Measurements from ENCODE around the gene POU6F2. TPM values are rescaled to one million over a fixed set of nuclear protein-coding genes. Genes with fewer than 3 reads are reported as not detected.
"Not testable (repeated sequence)": the region's sequence is repeated elsewhere in the genome, so short reads cannot be mapped to it uniquely, and the experiment has no call there.

POU6F2 gene
- total RNA-seq, 1 donor from 2014 or later: 0.04 TPM

DNA sequence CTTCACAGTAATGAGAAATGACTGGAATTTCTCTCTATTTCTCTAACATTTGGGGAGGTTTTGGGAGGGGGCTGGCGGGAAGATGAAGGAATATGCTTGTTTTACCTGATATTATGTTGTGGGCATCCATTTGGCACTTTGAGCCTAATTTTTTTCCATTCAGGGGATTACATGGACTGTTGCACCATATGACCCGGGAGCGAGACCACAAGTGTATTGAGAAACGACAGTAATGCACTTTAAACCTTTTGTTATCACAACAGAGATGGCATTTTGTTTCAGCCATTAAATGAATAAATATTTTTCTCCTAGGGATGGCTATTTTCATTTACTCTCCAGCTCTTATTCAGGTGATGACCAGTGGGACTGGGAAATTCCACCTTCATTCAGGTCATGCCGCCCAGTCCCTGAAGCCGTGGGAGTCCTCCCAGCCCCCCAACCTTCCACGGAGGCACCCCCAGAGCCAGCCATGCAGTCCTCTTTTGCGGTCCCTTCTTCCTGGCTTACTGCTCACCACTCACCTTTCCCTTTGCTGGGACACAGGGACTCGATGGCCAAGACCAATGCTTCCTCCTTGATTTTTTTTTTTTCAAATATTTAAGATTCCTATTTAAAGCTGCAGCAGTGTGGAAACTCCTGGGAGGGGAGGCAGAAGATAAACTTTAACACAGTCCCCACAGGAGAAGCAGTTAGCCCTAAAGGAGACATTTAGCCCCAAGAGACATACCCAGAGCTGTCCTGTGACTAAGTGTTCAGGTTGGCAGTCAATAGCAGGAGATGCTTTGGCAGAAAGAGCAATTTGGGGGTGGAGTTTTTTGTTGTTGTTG is 397.6 kb downstream of the POU6F2 start:
- TF ChIP-seq, protein P1, sequence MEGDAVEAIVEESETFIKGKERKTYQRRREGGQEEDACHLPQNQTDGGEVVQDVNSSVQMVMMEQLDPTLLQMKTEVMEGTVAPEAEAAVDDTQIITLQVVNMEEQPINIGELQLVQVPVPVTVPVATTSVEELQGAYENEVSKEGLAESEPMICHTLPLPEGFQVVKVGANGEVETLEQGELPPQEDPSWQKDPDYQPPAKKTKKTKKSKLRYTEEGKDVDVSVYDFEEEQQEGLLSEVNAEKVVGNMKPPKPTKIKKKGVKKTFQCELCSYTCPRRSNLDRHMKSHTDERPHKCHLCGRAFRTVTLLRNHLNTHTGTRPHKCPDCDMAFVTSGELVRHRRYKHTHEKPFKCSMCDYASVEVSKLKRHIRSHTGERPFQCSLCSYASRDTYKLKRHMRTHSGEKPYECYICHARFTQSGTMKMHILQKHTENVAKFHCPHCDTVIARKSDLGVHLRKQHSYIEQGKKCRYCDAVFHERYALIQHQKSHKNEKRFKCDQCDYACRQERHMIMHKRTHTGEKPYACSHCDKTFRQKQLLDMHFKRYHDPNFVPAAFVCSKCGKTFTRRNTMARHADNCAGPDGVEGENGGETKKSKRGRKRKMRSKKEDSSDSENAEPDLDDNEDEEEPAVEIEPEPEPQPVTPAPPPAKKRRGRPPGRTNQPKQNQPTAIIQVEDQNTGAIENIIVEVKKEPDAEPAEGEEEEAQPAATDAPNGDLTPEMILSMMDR (IDR thresholded peaks at IDR 0.05; ENCODE audit: insufficient read depth, low read length, poor library complexity, severe bottlenecking): no peak
- Histone ChIP-seq H3K36me3 (ENCODE audit: control insufficient read depth, insufficient read depth, low read length) (no peaks in the 10 kb centered on the region), H3K4me3 (ENCODE audit: low read depth, low read length) (no peak overlapping the region), H3K27me3 (ENCODE audit: control insufficient read depth, insufficient read depth, low read length) (peaks cover 5% of the 10 kb centered on the region)
- DNase-seq (ENCODE audit: low read depth): no peak

GRCh38 chr7:39375874-39376190 is 398.1 kb downstream of the POU6F2 start:
- Histone ChIP-seq H3K27me3 (ENCODE audit: control insufficient read depth, insufficient read depth, low read length) (peaks cover 5% of the 10 kb centered on the region), H3K36me3 (ENCODE audit: control insufficient read depth, insufficient read depth, low read length) (no peaks in the 10 kb centered on the region), H3K4me3 (ENCODE audit: low read depth, low read length) (no peak overlapping the region)
- DNase-seq (ENCODE audit: low read depth): no peak
- TF ChIP-seq, protein P1 (IDR thresholded peaks at IDR 0.05; ENCODE audit: insufficient read depth, low read length, poor library complexity, severe bottlenecking): no peak

- DNase-seq (ENCODE audit: low read depth); H3K27me3 ChIP-seq (ENCODE audit: control insufficient read depth, insufficient read depth, low read length); H3K4me3 ChIP-seq (ENCODE audit: low read depth, low read length): not testable (repeated sequence)
These were observed 399.2 kb downstream of the POU6F2 start for GRCh38 chr7:39376881-39377280.

DNA sequence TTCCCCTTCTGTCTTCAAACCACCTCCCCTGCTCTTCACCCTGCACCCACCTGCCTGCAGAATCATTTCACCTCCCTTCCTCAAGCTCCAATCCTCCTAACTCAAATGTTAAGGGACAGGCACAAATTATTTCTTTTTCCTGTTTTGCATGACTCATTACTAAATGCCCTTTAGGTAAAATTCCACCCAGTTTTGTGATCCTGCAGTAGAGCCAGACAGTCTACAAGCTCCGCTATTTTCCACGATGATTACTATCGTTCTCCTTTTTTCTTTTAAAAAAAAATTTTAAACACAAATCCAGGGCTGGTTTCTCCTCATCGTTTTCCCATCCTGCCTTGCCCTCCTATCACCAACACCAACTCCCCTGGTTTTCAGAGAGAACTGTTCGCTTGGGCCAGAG is 401.7 kb downstream of the POU6F2 start:
- TF ChIP-seq, protein P1 (IDR thresholded peaks at IDR 0.05; ENCODE audit: insufficient read depth, low read length, poor library complexity, severe bottlenecking): no peak
- no peak for DNase-seq (ENCODE audit: low read depth)
- peaks cover 5% of the 10 kb centered on the region for H3K27me3 ChIP-seq (ENCODE audit: control insufficient read depth, insufficient read depth, low read length)

More at GRCh38 chr7:39376881-39377280, 399.2 kb downstream of the POU6F2 start:
- not testable (repeated sequence) for H3K36me3 ChIP-seq (ENCODE audit: control insufficient read depth, insufficient read depth, low read length)

GRCh38 chr7:39383136-39383535 is 405.4 kb downstream of the POU6F2 start:
- no peak for DNase-seq (ENCODE audit: low read depth)
- TF ChIP-seq, protein P1 (IDR thresholded peaks at IDR 0.05; ENCODE audit: insufficient read depth, low read length, poor library complexity, severe bottlenecking): no peak
- no peaks in the 10 kb centered on the region for H3K27me3 ChIP-seq (ENCODE audit: control insufficient read depth, insufficient read depth, low read length)
- H3K4me3 ChIP-seq (ENCODE audit: low read depth, low read length): no peak overlapping the region
- H3K36me3 ChIP-seq (ENCODE audit: control insufficient read depth, insufficient read depth, low read length): no peaks in the 10 kb centered on the region

More for the DNA sequence above, 401.7 kb downstream of the POU6F2 start:
- H3K4me3 ChIP-seq (ENCODE audit: low read depth, low read length): no peak overlapping the region
- no peaks in the 10 kb centered on the region for H3K36me3 ChIP-seq (ENCODE audit: control insufficient read depth, insufficient read depth, low read length)

DNA sequence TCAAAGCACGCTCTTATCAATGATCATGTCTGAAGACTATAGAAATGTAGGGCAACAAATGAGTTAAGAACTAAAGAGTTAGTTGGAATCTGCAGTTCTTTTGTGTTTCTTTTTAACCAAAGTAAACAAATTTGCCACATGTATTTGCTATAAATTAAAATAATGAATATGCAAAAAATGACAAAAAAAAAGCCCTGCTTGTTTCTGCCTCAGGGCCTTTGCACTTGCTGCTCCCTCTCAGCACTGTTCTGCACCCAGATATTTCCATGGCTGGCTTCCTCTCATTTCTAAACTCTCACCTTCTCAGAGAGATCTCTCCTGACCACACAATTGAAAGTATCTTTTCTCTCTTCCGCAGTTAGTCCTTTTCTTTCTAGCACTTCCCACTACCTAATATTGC is 406.7 kb downstream of the POU6F2 start:
- Histone ChIP-seq H3K27me3 (ENCODE audit: control insufficient read depth, insufficient read depth, low read length) (no peaks in the 10 kb centered on the region), H3K36me3 (ENCODE audit: control insufficient read depth, insufficient read depth, low read length) (no peaks in the 10 kb centered on the region), H3K4me3 (ENCODE audit: low read depth, low read length) (no peak overlapping the region)
- TF ChIP-seq, protein P1 (IDR thresholded peaks at IDR 0.05; ENCODE audit: insufficient read depth, low read length, poor library complexity, severe bottlenecking): no peak
- DNase-seq (ENCODE audit: low read depth): no peak
